Heart right ventricle (tissue), 16 donors: ENCODE data around the gene RAG2. TPM values are rescaled to one million over a fixed set of nuclear protein-coding genes. Genes with fewer than 3 reads are reported as not detected.

Source experiments
- ATAC-seq, 8 donors: fragments of 200-7000 bp; cut with Tn5 transposase; one replicate each; pipeline ENCODE4 v1.9.1; 2020; ENCODE audit warnings: mild to moderate bottlenecking in 8 of 8, moderate library complexity in 8 of 8, moderate number of reproducible peaks in 1 of 8
- DNase-seq, 2 donors: peaks; one replicate each; pipeline ENCODE4 v3.0.0-alpha.2; 2020
- H3K27ac ChIP-seq, 10 donors: fragments of 200-600 bp; sonication (generic) in 2 of 10; one replicate each; pipeline versions ENCODE4 v1.5.0 to v1.8.0; 2020 to 2022; ENCODE audit warnings: mild to moderate bottlenecking in 3 of 10
- H3K27me3 ChIP-seq, 7 donors: fragments of 200-600 bp; one replicate each; pipeline ENCODE4 v1.8.0; 2021 to 2022; ENCODE audit warnings: mild to moderate bottlenecking in 2 of 7
- H3K36me3 ChIP-seq, 9 donors: fragments of 200-600 bp; sonication (generic) in 1 of 9; one replicate each; pipeline versions ENCODE4 v1.5.0 to v1.8.0; 2020 to 2022; ENCODE audit warnings: mild to moderate bottlenecking in 2 of 9
- H3K4me1 ChIP-seq, 9 donors: fragments of 200-600 bp; sonication (generic) in 1 of 9; one replicate each; pipeline versions ENCODE4 v1.5.0 to v1.8.0; 2020 to 2022; ENCODE audit warnings: mild to moderate bottlenecking in 4 of 9
- H3K4me3 ChIP-seq, 10 donors: fragments of 200-600 bp; sonication (generic) in 2 of 10; one replicate each; pipeline versions ENCODE4 v1.5.0 to v1.8.0; 2020 to 2022; ENCODE audit warnings: mild to moderate bottlenecking in 7 of 10, moderate library complexity in 2 of 10
- H3K9me3 ChIP-seq, 11 donors: fragments of 200-600 bp in 10 of 11; sonication (generic) in 2 of 11; one replicate each; pipeline versions ENCODE4 v1.5.0 to v1.8.0; 2013 to 2022; ENCODE audit warnings: mild to moderate bottlenecking in 2 of 11, control low read depth in 1 of 11, moderate library complexity in 1 of 11
- whole genome bisulfite sequencing, 2 donors: extraction: QIAGEN DNeasy Blood & Tissue Kit; methylation state at CpG; one replicate each; pipeline ENCODE4 v1.1.7; 2013; ENCODE audit warnings: inconsistent platforms in 1 of 2; 5-methylcytosine and 5-hydroxymethylcytosine counted together
- intact Hi-C, 10 donors: fragments of 100-400 bp; cut with DNase I; formaldehyde crosslinking; loops; one replicate each; pipeline versions ENCODE4 v1.11.1 to v1.14.2; 2022
- polyA plus RNA-seq, 2 donors: library from polyadenylated mRNA; stranded (reverse); fragments of 200-250 nt; gene quantifications; one replicate each; pipeline ENCODE4 v1.2.3, GENCODE V29; 2013
- total RNA-seq, 10 donors: library from RNA; stranded (reverse); fragmentation: NEBNext Ultra II Directional in 3 of 10; extraction: Animal tissue kit (Norgen Biotek cat#: 25700) in 3 of 10; gene quantifications; one replicate each; pipeline versions ENCODE4 v1.2.1 to v1.2.4, GENCODE V29; 2021 to 2023
- TF ChIP-seq, protein P1 (sequence below), 9 donors: fragments of 200-600 bp; sonication (generic) in 2 of 9; IDR thresholded peaks; one replicate each; pipeline versions ENCODE4 v1.5.0 to v1.8.0; 2021 to 2022; ENCODE audit warnings: antibody characterized with exemption in 9 of 9, mild to moderate bottlenecking in 5 of 9, moderate library complexity in 1 of 9
- donor health status: Arrhythmogenic right ventricular cardiomyopathy.
- donor health status: ischemic (EF 13 %, LVEDD 7.1; RV severe dilation, severe dysfunction).
- donor health status: healthy with polysubstance abuse.
- donor health status: DM: no; HTN: yes; CAD: no.
- donor health status: DM: no; HTN: no; CAD: no.
- donor health status: ischemic (EF 25% LVEDD 6.9; RV normal size, moderate dysfunction).
- donor health status: ischemic (EF 25% LVEDD 5.7; RV mildly dilated, moderate dysfunction).
- donor health status: healthy.
- donor health status: DM: yes; HTN: yes; CAD: no.
- donor health status: Ischemic cardiomyopathy.
- donor health status: ischemic (EF 35%, LVEDD 5.7; RV mildly dilated, moderate dysfunction).
- donor health status: nonischemic (EF 11% LVEDD 7.7; RV severe dilation, severe dysfunction).
- donor health status: DM: yes; HTN: yes; CAD: no.
- donor health status: PGD.
- donor health status: ischemic (EF 29% LVEDD 5.4; RV normal size, mild dysfunction).
- donor health status: nonischemic (EF 23%, LVEDD 6.1; RV moderate dilation, normal function).

The RAG2 gene
- total and polyA plus RNA-seq, 12 donors = not detected

DNA sequence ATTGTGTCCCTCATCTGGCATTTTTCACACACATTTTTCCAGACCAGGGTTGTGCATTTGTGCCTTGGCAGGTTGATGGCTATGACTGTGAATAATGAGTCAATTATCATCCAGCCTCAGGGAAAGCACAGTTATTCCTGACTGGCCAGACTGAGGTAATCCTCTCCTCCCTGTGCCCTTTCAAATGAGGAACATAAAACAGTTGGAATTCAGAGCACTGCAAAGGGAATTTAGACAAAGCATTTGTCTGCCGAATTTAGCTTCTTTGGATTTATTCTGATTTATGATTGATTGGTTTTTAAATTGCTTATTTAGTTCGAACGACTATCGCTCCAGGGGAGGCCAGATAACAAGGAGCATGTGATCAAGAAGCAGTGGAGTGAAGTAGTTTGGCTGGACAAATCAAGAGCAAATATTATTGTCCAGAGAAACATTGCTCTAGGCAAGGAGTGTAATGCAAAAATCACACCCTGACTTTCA, 30.8 kb upstream of the RAG2 start:
- WGBS, 2 donors = 64 to 68% methylated on average over 4 of the region's 4 CpGs
- intact Hi-C loops = loop anchor here in 1 of 10 donors (10.0 kb wide), 1 partner anchor 64 kb away; the partner anchor contains the start of gene RAG1
- DNase-seq (no peak), ATAC-seq (no peak)
- Histone ChIP-seq H3K36me3 (peaks cover 0 to 8% (median 0%) of the 10 kb centered on the region in 9 donors), H3K9me3 (no peaks in the 10 kb centered on the region), H3K4me3 (no peak overlapping the region), H3K4me1 (peaks cover 0 to 6% (median 0%) of the 10 kb centered on the region in 9 donors), H3K27ac (no peak overlapping the region), H3K27me3 (no peaks in the 10 kb centered on the region)
- TF ChIP-seq, protein P1, sequence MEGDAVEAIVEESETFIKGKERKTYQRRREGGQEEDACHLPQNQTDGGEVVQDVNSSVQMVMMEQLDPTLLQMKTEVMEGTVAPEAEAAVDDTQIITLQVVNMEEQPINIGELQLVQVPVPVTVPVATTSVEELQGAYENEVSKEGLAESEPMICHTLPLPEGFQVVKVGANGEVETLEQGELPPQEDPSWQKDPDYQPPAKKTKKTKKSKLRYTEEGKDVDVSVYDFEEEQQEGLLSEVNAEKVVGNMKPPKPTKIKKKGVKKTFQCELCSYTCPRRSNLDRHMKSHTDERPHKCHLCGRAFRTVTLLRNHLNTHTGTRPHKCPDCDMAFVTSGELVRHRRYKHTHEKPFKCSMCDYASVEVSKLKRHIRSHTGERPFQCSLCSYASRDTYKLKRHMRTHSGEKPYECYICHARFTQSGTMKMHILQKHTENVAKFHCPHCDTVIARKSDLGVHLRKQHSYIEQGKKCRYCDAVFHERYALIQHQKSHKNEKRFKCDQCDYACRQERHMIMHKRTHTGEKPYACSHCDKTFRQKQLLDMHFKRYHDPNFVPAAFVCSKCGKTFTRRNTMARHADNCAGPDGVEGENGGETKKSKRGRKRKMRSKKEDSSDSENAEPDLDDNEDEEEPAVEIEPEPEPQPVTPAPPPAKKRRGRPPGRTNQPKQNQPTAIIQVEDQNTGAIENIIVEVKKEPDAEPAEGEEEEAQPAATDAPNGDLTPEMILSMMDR (IDR thresholded peaks at IDR 0.05) = no peak

DNA sequence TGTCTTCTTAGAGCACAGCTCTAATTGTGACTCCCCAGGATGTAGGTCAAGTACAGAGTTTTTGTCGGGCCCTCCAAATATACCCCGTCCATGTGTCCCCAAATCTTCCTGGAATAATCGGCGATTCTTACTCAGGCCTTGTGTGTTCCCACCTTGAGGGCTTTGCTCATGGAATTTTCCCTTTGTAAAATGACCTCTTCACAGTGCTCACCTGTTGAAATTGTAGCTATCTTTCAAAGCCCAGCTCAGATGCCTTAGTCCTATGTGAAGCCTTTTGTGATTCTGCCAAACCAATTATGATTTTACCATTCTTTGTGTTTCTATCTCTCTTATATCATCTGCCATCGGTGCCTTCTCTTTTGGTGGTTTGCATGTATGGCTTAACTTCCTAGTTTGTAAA, 30.1 kb upstream of the RAG2 start:
- peaks cover 0 to 6% (median 0%) of the 10 kb centered on the region in 9 donors for H3K4me1 ChIP-seq
- 95% methylated on average over 5 of the region's 5 CpGs for WGBS, 2 donors
- intact Hi-C loops = loop anchor here in 1 of 10 donors (10.0 kb wide), 1 partner anchor 63 kb away; the partner anchor contains the start of gene RAG1
- TF ChIP-seq, protein P1 (IDR thresholded peaks at IDR 0.05) = no peak
- ATAC-seq (no peak), DNase-seq (no peak)
- H3K27me3 ChIP-seq = no peaks in the 10 kb centered on the region
- no peak overlapping the region for H3K27ac ChIP-seq
- peaks cover 0 to 2% (median 0%) of the 10 kb centered on the region in 9 donors for H3K36me3 ChIP-seq
- no peak overlapping the region for H3K4me3 ChIP-seq
- H3K9me3 ChIP-seq = no peaks in the 10 kb centered on the region

DNA sequence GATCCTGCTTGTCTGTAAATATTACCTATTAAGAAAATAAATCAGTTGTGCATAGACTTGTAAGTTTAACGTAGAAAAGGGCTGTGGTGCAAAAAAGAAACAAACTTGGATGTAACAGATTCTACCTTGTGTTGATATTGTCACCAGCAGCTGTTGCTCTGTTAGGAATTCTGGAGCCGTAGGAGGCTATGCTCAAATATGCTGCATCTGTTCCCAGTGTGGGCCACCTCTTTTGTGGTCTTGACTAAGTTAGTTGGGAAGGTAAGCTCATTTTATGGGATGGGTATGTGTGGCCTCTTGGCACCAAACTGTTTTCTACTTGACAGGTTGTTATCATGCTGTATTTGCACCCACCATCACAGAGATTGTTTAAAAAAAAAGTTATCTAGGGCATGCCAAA, 29.4 kb upstream of the RAG2 start:
- ATAC-seq (no peak), DNase-seq (no peak)
- Histone ChIP-seq H3K4me1 (peaks cover 0 to 6% (median 0%) of the 10 kb centered on the region in 9 donors), H3K9me3 (no peaks in the 10 kb centered on the region), H3K27me3 (no peaks in the 10 kb centered on the region), H3K27ac (no peak overlapping the region), H3K4me3 (no peak overlapping the region), H3K36me3 (no peaks in the 10 kb centered on the region)
- TF ChIP-seq, protein P1 (IDR thresholded peaks at IDR 0.05) = no peak
- whole genome bisulfite sequencing, 2 donors = 93% methylated on average over 2 of the region's 2 CpGs
- intact Hi-C loops = loop anchor here in 1 of 10 donors (10.0 kb wide), 1 partner anchor 63 kb away; the partner anchor contains the start of gene RAG1

DNA sequence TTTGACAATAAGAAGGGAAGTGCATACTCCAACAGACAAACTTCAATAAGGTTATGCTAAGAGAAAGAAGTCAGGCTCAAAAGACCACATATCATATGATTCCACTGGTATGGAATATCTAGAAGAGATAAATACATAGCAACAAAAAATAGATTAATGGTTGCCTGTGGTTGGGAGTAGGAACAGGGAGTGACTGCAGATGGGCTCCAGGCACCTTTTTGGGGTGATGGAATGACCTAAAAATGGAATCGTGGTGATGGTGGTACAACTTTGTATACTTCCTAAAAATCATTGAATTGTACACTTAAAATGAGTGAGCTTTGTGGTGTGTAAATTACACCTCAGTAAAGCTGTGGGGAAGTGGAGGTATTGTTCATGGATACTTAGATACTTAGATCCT, 29.0 kb upstream of the RAG2 start:
- peaks cover 0 to 6% (median 0%) of the 10 kb centered on the region in 9 donors for H3K4me1 ChIP-seq
- no peaks in the 10 kb centered on the region for H3K36me3 ChIP-seq
- TF ChIP-seq, protein P1 (IDR thresholded peaks at IDR 0.05) = no peak

More for the DNA sequence above, 29.0 kb upstream of the RAG2 start:
- intact Hi-C loops = loop anchor here in 1 of 10 donors (10.0 kb wide), 1 partner anchor 62 kb away; the partner anchor contains the start of gene RAG1
- 76 to 90% methylated on average over 1 of the region's 1 CpG for WGBS, 2 donors
- no peaks in the 10 kb centered on the region for H3K9me3 ChIP-seq
- no peaks in the 10 kb centered on the region for H3K27me3 ChIP-seq
- H3K4me3 ChIP-seq = no peak overlapping the region
- DNase-seq (no peak), ATAC-seq (no peak)
- no peak overlapping the region for H3K27ac ChIP-seq
